GM12801 (cell line): ENCODE data around the gene GLB1L2.

Experiments
- TF ChIP-seq, protein P1 (sequence below): IDR thresholded peaks from one replicate; pipeline ENCODE4 v1.5.1; 2011; ENCODE audit warnings: control low read depth; ENCODE audit not compliant: insufficient read length; ENCODE audit errors: extremely low read depth

GLB1L2 gene

DNA sequence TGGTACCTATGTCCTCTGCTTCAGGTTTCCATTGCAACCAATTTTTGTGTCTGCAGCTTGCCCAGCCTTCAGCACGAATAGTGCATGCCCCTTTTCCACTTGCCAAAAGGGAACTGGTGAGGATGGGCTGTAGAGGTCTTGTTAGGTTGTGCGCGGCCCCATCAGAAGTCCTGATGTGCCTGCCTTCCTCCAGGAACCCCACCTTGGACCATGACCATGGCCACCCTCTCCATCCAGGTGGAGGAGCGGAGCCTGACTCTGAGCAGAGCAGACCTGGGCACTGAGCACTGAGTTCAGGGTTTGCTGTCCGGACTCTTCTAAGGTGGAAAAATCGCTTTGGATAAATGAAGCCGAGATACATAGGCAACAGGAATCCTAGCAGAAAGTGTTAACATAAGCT lies 6.9 kb downstream of the GLB1L2 start:
- TF ChIP-seq, protein P1, sequence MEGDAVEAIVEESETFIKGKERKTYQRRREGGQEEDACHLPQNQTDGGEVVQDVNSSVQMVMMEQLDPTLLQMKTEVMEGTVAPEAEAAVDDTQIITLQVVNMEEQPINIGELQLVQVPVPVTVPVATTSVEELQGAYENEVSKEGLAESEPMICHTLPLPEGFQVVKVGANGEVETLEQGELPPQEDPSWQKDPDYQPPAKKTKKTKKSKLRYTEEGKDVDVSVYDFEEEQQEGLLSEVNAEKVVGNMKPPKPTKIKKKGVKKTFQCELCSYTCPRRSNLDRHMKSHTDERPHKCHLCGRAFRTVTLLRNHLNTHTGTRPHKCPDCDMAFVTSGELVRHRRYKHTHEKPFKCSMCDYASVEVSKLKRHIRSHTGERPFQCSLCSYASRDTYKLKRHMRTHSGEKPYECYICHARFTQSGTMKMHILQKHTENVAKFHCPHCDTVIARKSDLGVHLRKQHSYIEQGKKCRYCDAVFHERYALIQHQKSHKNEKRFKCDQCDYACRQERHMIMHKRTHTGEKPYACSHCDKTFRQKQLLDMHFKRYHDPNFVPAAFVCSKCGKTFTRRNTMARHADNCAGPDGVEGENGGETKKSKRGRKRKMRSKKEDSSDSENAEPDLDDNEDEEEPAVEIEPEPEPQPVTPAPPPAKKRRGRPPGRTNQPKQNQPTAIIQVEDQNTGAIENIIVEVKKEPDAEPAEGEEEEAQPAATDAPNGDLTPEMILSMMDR, result no peak

DNA sequence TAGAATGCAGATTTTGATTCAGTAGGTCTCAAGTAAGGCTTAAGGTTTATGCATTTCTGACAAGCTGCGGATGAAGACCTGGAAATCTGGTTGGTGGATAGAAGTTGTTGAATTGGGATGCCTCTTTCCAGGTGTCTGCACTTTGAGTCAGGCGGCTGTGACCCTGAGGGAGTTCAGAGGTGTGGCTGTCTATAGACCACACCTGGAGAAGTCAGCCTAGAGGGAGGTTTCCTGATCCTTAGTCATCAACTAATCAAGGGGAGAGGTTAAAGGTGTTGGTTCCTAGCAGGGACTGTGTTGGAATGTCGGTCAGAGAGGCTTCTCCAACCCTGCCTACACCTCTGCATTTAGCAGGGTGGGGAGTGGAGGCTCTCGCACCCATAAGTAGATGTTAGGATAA lies 8.0 kb downstream of the GLB1L2 start:
- TF ChIP-seq, protein P1, result no peak

DNA sequence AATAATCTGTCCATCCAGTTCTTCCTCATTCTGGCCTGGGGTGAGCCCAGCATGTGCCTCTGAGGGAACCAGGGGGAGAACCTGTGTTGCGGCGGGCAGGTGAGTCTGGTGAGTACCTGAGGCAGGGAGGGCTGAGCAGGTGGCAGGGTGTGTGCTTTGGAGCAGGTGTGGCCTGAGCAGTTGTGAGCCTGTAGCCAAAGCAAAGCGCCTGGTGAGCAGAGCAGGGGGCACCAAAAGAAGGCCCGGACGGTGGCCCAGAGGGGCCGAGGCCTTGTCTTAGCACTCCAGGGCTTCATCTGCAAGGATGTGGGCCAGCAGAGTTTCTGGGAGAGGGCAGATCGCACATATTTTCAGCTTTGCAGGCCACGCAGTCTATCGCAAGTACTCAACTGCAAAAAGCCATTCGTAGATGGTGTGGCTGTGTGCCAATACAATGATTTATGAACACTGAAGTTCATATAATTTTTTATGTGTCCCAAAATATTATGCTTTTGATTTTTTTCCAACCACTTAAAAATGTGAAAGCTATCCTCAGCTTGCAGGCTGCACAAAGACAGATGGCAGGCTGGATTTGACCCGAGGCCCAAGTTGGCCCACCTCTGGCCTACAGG lies 8.7 kb downstream of the GLB1L2 start:
- TF ChIP-seq, protein P1, result no peak

DNA sequence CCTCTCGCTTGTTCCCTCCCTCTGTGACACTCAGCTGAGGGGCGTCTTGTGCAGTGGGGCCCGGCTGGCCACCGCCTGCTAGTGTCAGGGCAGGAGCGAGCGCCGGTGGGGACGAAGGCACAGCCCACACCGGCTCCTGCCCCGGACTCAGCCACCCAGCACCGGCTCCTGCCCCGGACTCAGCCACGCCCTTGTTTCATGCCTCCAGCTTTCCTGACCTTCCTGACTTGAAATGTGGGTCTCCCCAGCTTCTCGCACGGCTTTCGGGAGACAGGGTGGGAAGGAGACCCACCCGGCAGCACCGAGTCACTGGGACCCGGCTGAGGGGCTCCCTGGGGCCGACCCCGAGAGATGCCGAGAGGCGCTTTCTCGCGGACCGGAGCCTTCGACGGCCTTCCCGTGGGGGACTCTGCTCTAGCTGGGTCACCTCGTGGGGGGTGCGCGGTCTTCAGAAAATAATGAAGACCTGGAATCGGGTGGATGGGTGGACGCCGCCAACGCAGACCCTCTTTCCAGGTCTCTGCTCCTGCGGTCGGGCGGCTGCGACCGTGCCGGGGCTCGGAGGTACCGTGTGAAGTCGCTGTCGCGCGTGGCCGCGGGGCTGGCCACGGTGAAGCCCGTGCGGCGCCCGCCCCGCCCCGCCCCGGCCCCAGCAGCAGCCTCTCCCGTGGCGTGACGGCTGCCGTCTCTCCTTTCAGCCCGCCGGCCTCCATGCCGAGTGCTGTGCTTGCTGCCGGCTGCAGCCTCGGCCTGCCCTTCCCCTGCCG lies 10.2 kb downstream of the GLB1L2 start:
- TF ChIP-seq, protein P1, result no peak

DNA sequence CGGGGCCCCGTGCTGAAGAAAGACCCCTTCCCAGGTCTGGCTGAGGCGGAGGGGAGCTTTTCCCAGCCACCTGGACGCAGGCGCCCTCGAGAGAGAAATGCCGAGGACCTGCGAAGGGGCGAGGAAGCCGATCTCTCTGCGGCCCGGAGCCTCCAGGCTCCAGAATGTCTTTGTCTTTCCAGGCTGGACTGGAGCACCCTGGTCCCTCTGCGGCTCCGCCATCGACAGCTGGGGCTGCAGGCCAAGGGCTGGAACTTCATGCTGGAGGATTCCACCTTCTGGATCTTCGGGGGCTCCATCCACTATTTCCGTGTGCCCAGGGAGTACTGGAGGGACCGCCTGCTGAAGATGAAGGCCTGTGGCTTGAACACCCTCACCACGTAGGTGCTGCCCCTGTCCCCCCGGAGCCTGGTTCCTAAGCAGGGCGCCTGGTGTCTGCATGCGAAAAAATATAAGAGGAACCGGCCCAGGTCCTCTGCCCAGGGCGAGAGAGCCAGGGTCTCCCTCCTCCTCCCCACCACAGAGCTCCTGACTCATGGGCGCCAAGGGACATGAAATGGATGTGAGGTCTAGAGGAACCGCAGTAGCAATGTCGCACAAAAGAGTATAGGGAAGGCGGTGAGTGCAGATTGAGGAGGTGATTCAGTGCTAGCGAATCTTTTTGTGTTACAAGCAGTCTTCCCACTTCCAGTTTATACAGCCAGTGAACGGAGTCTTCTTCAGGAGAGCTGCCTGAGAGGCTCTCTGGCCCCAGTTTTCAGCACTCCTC lies 11.0 kb downstream of the GLB1L2 start:
- TF ChIP-seq, protein P1, result no peak

DNA sequence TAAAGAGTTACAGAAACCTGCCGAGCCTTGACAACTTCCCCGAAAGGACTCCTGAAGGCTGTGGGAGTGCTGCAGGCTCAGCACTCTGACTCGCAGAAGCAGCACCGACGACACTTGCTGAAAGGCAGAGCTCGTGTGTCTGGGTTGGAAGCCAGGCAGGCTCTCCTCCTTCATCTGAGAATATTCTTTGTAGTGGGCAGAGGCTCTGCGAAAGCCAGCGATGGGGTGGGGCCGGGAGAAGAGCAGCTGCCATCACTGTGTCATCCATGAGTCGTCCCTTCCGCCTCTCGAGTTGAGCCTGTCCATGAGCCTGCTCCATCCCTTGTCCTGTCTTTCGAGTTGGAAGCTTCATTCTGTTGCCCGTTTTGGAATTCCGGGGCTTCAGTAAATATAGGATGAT lies 11.9 kb downstream of the GLB1L2 start:
- TF ChIP-seq, protein P1, result no peak

DNA sequence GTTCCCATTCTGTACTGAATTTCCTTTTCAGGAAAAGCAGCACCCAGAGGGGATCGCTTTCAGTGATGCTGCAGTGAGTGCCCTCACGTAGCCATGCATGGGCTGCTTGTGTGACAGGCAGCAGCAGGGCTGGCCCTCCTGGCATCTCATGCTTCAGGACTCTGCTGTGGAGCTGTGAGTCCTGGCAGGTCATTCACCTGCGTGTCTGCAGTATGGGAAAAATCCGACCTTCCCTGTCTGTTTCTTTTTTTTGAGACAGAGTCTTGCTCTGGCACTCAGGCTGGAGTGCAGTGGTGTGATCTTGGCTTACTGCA lies 13.4 kb downstream of the GLB1L2 start:
- TF ChIP-seq, protein P1, result no peak
